ENCODE data around the gene SHCBP1L. TPM values are rescaled to one million over a fixed set of nuclear protein-coding genes. Genes with fewer than 3 reads are reported as not detected.

Gene SHCBP1L
- total RNA-seq (2022; extraction: Qiagen RNA extraction; ENCODE audit: low read depth): not detected in 5 replicates

DNA sequence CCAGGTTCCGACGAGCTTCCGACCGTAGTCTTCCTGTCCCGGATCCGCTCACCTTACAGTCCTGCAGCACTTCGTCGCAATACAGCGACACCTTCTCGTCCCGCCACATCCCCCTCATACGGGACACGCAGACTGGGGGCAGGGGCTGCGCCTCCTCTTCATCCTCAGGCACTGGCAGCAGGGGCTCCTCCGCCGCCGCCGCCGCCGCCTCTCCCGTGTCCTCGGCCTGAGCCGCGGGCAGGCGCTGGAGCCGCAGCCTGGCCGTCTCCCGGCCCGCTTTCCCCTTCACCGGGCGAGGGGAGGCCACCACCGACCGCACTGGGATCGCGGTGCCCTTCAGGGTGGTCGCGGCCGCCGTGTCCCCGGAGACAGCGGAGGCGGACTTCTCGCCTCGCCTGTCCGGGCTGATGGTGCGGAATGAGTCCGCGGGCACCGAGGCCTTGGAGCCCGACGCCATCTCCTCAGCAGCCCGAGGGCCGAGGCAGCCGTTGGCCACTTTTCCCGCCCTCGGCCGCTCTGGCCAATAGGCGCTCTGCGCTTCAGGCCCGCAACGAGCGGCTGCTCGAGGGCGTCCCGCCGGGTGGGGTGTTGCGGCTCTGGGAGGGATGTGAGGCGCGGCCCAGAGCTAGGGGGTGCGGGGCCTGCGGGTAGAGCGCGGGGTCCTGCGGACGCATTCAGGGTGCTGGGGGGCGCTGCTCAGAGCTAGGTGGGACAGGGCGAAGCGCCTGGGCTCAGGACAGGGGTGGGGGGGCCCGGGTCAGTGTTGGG is at the start of gene SHCBP1L:
SHCBP1L (minus strand) TSS at position 490 of the 768 bp plus-strand sequence; CDS start at position 457, 33 bp downstream.

Other genes starting within 250 kb of the SHCBP1L start
- 0.67 to 1.6 TPM (median 0.75 TPM) in 5 replicates for gene NPL, start 163.4 kb downstream of the SHCBP1L start, total RNA-seq (2022; extraction: Qiagen RNA extraction; ENCODE audit: low read depth)
- 166 to 190 TPM (median 174 TPM) in 5 replicates for gene DHX9, start 113.8 kb downstream of the SHCBP1L start, total RNA-seq (2022; extraction: Qiagen RNA extraction; ENCODE audit: low read depth)
- gene LAMC1, start 70.3 kb upstream of the SHCBP1L start, total RNA-seq (2022; extraction: Qiagen RNA extraction; ENCODE audit: low read depth): 100 to 126 TPM (median 119 TPM) in 5 replicates
- gene LAMC2, start 233.1 kb upstream of the SHCBP1L start, total RNA-seq (2022; extraction: Qiagen RNA extraction; ENCODE audit: low read depth): 20.9 to 28.8 TPM (median 22.7 TPM) in 5 replicates